ENCODE measurements around the gene YPEL5.

YPEL5 gene

DNA sequence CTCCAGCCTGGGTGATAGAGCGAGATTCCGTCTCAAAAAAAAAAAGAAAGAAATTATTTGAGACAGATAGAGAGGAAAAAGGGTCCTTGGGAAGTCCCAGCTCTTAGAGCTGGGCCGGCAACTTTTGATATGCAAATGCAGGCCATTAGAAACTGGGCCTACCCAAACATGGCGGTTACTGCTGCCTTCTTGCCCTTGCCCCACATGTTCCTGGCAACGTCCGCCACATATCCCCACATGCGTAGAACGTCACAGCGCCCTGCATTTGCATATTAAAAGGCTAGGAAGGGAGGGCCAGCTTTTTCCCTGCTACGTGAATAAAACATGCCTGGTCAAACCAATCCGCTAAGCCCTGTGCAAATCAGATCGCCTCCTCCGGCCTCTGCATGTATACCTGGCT, 43.8 kb downstream of the YPEL5 start:
- no peaks in the 10 kb centered on the region for H3K27me3 ChIP-seq (ENCODE audit: control insufficient read depth, insufficient read depth, low read length)
- no peak overlapping the region for H3K4me3 ChIP-seq (ENCODE audit: low read depth, low read length)
- H3K9ac ChIP-seq (ENCODE audit: low read length), result no peak overlapping the region
- H3K9me3 ChIP-seq (ENCODE audit: control insufficient read depth, insufficient read depth, low read depth, low read length), result no peaks in the 10 kb centered on the region; the same call in 1 of the 2 replicates
- no peaks in the 10 kb centered on the region for H3K36me3 ChIP-seq (ENCODE audit: control insufficient read depth, insufficient read depth, low read length)
- H3K27ac ChIP-seq (ENCODE audit: low read depth, low read length), result no peak overlapping the region
- H3K4me1 ChIP-seq (ENCODE audit: control insufficient read depth, insufficient read depth, low read length), result peaks cover 13% of the 10 kb centered on the region

DNA sequence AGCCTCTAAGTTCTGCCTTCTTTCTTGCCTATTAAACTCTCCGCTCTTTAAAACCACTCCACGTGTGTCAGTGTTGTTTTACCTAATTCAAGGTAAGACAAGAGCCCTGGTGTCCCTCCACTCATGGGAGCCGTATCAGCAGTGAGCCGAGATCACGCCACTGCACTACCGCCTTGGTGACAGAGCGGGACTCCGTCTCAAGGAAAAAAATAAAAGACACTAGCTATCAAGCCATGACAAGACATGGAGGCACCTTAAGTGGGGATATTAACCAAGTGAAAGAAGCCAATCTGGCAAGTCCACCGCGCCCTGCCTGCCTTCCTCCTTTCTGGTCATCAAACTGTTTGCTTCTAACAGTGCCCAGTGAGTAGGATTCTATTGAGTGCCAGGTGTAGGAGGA, 44.3 kb downstream of the YPEL5 start:
- H3K9ac ChIP-seq (ENCODE audit: low read length), result no peak overlapping the region
- no peaks in the 10 kb centered on the region; the same call in 1 of the 2 replicates for H3K9me3 ChIP-seq (ENCODE audit: control insufficient read depth, insufficient read depth, low read depth, low read length)
- peaks cover 13% of the 10 kb centered on the region for H3K4me1 ChIP-seq (ENCODE audit: control insufficient read depth, insufficient read depth, low read length)
- no peaks in the 10 kb centered on the region for H3K27me3 ChIP-seq (ENCODE audit: control insufficient read depth, insufficient read depth, low read length)
- H3K27ac ChIP-seq (ENCODE audit: low read depth, low read length), result no peak overlapping the region
- no peaks in the 10 kb centered on the region for H3K36me3 ChIP-seq (ENCODE audit: control insufficient read depth, insufficient read depth, low read length)
- H3K4me3 ChIP-seq (ENCODE audit: low read depth, low read length), result no peak overlapping the region

DNA sequence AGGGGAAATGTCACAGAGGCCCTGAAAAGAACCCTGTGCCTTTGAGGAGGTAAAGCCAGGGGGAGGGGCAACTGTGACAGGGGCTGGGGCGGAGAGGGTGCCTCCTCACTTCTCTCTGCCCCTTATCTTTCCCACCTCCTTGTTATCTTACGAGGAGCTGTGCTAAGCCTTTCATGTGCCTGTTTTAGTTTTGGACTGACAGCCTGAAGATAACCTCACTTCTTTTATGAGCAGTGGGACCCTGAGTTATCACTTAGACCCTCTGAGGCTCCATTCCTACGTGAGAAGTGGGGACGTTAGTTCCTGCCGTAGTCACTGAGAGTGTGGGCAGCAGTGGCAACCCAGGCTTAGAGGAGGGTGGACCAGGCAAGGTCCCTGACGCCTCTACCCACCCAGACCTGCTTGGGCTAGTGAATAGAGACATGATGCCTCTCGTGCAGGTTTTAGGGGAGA, 45.0 kb downstream of the YPEL5 start:
- Histone ChIP-seq H3K4me3 (ENCODE audit: low read depth, low read length) (no peak overlapping the region), H3K9ac (ENCODE audit: low read length) (peak overlapping the region; percentile 22), H3K27ac (ENCODE audit: low read depth, low read length) (no peak overlapping the region), H3K4me1 (ENCODE audit: control insufficient read depth, insufficient read depth, low read length) (peaks cover 13% of the 10 kb centered on the region), H3K36me3 (ENCODE audit: control insufficient read depth, insufficient read depth, low read length) (no peaks in the 10 kb centered on the region), H3K9me3 (ENCODE audit: control insufficient read depth, insufficient read depth, low read depth, low read length) (no peaks in the 10 kb centered on the region; the same call in 1 of the 2 replicates), H3K27me3 (ENCODE audit: control insufficient read depth, insufficient read depth, low read length) (no peaks in the 10 kb centered on the region)

DNA sequence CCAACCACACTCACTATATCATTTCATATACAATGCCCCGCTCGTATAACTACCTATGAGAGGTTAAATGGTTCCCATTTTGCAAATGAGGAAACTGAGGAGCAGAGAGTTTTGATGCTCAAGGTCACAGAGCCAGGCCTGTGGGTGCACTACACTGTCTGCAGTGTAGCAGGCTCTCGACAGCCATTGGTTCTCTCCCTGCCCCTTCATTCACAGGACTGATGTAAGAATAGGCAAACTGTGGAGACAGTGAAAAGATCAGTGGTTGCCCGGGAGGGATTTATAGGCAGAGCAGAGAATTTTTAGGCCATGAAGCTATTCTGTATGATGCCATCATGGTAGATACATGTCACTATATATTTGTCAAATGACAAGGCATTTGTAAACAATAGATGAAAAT, 45.5 kb downstream of the YPEL5 start:
- H3K27me3 ChIP-seq (ENCODE audit: control insufficient read depth, insufficient read depth, low read length), result no peaks in the 10 kb centered on the region
- no peak overlapping the region for H3K27ac ChIP-seq (ENCODE audit: low read depth, low read length)
- H3K4me3 ChIP-seq (ENCODE audit: low read depth, low read length), result no peak overlapping the region
- H3K36me3 ChIP-seq (ENCODE audit: control insufficient read depth, insufficient read depth, low read length), result no peaks in the 10 kb centered on the region
- no peaks in the 10 kb centered on the region; the same call in 1 of the 2 replicates for H3K9me3 ChIP-seq (ENCODE audit: control insufficient read depth, insufficient read depth, low read depth, low read length)
- H3K4me1 ChIP-seq (ENCODE audit: control insufficient read depth, insufficient read depth, low read length), result peaks cover 13% of the 10 kb centered on the region
- no peak overlapping the region for H3K9ac ChIP-seq (ENCODE audit: low read length)

DNA sequence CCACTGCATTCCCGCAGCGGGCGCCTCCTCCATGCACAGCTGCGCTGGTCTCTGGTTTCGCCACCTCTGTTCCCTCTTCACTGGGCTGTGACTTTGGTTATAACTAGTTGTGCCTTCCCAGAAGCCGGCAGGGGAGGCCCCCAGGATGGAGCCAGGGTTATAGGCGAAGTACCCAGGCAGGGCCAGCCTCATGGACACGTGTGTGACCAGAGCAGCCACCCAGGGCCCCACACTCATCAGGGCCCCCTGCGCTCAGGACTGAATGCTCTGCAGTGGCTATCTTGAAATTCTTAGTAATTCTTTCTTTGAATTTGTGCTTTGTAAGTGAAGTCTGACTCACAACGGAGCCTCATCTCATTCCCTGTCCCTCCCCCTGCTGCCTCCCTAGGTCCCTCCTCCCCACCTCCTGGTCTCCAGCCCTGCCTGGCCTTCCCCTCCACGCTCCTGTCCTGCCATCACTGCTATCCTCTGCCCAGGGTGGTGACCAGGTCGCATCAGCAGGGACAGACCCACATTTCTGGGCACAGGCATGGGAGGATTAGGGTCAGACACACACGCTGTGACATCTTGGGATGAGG, 46.4 kb downstream of the YPEL5 start:
- peaks cover 13% of the 10 kb centered on the region for H3K4me1 ChIP-seq (ENCODE audit: control insufficient read depth, insufficient read depth, low read length)
- H3K27ac ChIP-seq (ENCODE audit: low read depth, low read length), result no peak overlapping the region
- H3K27me3 ChIP-seq (ENCODE audit: control insufficient read depth, insufficient read depth, low read length), result no peaks in the 10 kb centered on the region
- H3K36me3 ChIP-seq (ENCODE audit: control insufficient read depth, insufficient read depth, low read length), result no peaks in the 10 kb centered on the region
- H3K9ac ChIP-seq (ENCODE audit: low read length), result no peak overlapping the region
- H3K4me3 ChIP-seq (ENCODE audit: low read depth, low read length), result no peak overlapping the region
- H3K9me3 ChIP-seq (ENCODE audit: control insufficient read depth, insufficient read depth, low read depth, low read length), result no peaks in the 10 kb centered on the region; the same call in 1 of the 2 replicates

DNA sequence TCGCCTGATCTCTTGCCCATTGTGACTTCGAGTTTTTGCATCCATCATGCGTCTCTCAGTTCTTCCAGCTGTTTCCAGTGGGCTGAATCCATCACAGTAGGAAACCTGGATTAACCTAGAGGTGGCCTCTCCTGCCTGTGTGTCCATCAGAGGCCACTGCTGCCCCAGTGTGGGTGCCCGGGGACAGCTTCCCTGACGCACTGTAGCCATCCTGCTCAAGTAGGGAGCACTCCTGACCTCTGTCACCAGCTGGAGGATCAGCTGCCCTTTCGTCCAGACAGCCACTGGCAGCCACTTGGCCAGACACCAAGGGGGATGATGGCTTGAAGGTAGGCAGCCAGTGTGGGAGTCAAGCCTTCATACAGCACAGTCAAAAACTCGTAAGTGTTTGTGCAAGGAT, 47.6 kb downstream of the YPEL5 start:
- no peaks in the 10 kb centered on the region; the same call in 1 of the 2 replicates for H3K9me3 ChIP-seq (ENCODE audit: control insufficient read depth, insufficient read depth, low read depth, low read length)
- no peaks in the 10 kb centered on the region for H3K36me3 ChIP-seq (ENCODE audit: control insufficient read depth, insufficient read depth, low read length)
- H3K9ac ChIP-seq (ENCODE audit: low read length), result no peak overlapping the region
- H3K27ac ChIP-seq (ENCODE audit: low read depth, low read length), result no peak overlapping the region
- H3K4me3 ChIP-seq (ENCODE audit: low read depth, low read length), result no peak overlapping the region
- no peaks in the 10 kb centered on the region for H3K27me3 ChIP-seq (ENCODE audit: control insufficient read depth, insufficient read depth, low read length)
- H3K4me1 ChIP-seq (ENCODE audit: control insufficient read depth, insufficient read depth, low read length), result peaks cover 13% of the 10 kb centered on the region

DNA sequence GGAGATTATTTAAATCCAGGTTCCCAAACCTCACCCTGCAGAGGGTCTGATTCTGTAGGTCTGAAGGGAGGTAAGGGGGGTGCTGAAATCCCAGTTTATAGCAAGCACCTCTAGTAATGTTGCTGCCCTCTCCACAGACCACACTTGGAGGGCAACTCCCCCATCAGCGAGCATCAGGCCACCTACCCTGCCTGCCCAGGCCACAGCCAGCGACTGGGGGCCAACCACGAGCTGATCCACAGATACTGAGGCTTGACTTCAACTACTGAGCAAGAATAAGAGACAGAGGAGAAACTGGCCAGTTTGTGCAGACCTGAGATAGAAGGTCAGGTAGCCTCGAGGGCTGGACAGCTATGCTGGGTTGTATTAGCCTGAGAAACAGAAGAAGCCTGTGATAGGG, 48.2 kb downstream of the YPEL5 start:
- H3K9ac ChIP-seq (ENCODE audit: low read length), result no peak overlapping the region
- H3K4me3 ChIP-seq (ENCODE audit: low read depth, low read length), result no peak overlapping the region
- no peaks in the 10 kb centered on the region for H3K36me3 ChIP-seq (ENCODE audit: control insufficient read depth, insufficient read depth, low read length)
- H3K27me3 ChIP-seq (ENCODE audit: control insufficient read depth, insufficient read depth, low read length), result no peaks in the 10 kb centered on the region
- H3K4me1 ChIP-seq (ENCODE audit: control insufficient read depth, insufficient read depth, low read length), result peaks cover 13% of the 10 kb centered on the region
- H3K27ac ChIP-seq (ENCODE audit: low read depth, low read length), result no peak overlapping the region
- no peaks in the 10 kb centered on the region for H3K9me3 ChIP-seq (ENCODE audit: control insufficient read depth, insufficient read depth, low read depth, low read length)

DNA sequence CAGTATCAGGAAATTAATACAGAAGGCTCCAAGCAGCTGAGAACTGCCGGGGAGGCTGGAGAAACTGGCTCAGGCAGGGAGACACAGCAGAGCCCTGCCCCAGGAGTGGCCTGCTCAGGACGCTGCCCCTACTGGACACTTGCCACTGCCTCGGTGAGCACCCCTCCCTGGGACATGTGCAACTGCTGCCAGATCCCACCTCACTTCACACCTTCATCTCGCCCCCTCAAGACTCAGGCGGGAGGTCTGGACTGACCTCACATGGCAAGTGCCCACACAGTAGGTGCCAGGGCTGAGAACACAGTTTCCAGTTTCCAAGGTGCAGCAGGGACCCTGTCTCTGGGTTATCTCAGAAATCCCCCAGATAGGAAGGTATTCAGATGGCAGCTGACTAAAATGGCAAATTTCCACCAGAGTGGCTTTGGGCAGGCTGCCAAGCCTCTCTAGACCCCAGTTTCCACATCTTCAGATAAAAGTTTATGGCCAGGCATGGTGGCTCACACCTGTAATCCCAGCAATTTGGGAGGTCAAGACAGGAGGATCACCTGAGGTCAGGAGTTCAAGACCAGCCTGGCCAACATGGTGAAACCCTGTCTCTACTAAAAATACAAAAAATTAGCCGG, 50.9 kb downstream of the YPEL5 start:
- Histone ChIP-seq H3K27me3 (ENCODE audit: control insufficient read depth, insufficient read depth, low read length) (no peaks in the 10 kb centered on the region), H3K4me1 (ENCODE audit: control insufficient read depth, insufficient read depth, low read length) (peaks cover 3% of the 10 kb centered on the region; the same call in 1 of the 2 replicates), H3K4me3 (ENCODE audit: low read depth, low read length) (no peak overlapping the region), H3K36me3 (ENCODE audit: control insufficient read depth, insufficient read depth, low read length) (no peaks in the 10 kb centered on the region), H3K9ac (ENCODE audit: low read length) (no peak overlapping the region), H3K27ac (ENCODE audit: low read depth, low read length) (no peak overlapping the region), H3K9me3 (ENCODE audit: control insufficient read depth, insufficient read depth, low read depth, low read length) (no peaks in the 10 kb centered on the region)

DNA sequence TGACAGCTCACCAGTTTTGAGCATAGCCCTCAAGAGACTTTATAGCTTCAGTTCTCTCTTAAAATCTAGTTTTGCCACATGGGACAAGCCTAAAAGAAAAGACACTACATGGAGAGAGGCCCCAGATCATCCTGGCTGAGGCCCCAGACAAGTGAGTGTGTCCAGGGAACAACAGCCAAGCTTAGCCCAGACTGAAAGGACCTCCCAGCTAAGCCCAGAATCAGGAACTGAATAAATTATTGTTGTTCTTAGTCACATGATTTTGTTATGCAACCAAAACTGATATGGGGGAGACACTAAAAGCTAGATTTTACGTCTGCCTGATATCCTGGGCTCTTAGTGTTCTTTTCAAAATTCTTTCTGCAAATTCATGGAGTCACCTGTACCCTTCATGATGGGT, 55.2 kb downstream of the YPEL5 start:
- H3K36me3 ChIP-seq (ENCODE audit: control insufficient read depth, insufficient read depth, low read length), result no peaks in the 10 kb centered on the region
- no peak overlapping the region for H3K4me3 ChIP-seq (ENCODE audit: low read depth, low read length)
- no peak overlapping the region for H3K9ac ChIP-seq (ENCODE audit: low read length)
- no peaks in the 10 kb centered on the region for H3K4me1 ChIP-seq (ENCODE audit: control insufficient read depth, insufficient read depth, low read length)
- H3K27ac ChIP-seq (ENCODE audit: low read depth, low read length), result no peak overlapping the region
- H3K27me3 ChIP-seq (ENCODE audit: control insufficient read depth, insufficient read depth, low read length), result no peaks in the 10 kb centered on the region
- no peaks in the 10 kb centered on the region for H3K9me3 ChIP-seq (ENCODE audit: control insufficient read depth, insufficient read depth, low read depth, low read length)

DNA sequence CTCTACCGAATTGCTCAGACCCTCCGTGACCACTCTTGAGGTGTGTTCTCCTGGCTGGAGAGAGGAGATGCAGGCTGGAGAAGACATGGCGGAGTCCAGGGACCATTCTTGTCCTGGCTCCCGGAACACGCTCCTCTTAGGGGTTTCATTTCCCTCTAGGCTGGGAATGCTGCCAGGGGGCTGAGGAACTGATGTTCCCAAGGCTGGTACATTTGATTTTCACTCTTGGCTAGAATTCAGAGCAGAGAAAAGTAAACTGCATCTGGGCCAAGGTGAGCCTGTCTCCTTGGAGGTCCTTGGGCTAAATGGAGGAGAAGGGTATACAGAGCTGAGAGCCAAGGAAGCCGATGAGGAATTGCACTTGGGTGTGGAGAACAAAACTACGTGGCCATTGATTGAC, 56.3 kb downstream of the YPEL5 start:
- H3K27me3 ChIP-seq (ENCODE audit: control insufficient read depth, insufficient read depth, low read length), result no peaks in the 10 kb centered on the region
- no peak overlapping the region for H3K4me3 ChIP-seq (ENCODE audit: low read depth, low read length)
- no peak overlapping the region for H3K27ac ChIP-seq (ENCODE audit: low read depth, low read length)
- no peaks in the 10 kb centered on the region for H3K4me1 ChIP-seq (ENCODE audit: control insufficient read depth, insufficient read depth, low read length)
- H3K9me3 ChIP-seq (ENCODE audit: control insufficient read depth, insufficient read depth, low read depth, low read length), result no peaks in the 10 kb centered on the region
- H3K9ac ChIP-seq (ENCODE audit: low read length), result no peak overlapping the region
- H3K36me3 ChIP-seq (ENCODE audit: control insufficient read depth, insufficient read depth, low read length), result no peaks in the 10 kb centered on the region

DNA sequence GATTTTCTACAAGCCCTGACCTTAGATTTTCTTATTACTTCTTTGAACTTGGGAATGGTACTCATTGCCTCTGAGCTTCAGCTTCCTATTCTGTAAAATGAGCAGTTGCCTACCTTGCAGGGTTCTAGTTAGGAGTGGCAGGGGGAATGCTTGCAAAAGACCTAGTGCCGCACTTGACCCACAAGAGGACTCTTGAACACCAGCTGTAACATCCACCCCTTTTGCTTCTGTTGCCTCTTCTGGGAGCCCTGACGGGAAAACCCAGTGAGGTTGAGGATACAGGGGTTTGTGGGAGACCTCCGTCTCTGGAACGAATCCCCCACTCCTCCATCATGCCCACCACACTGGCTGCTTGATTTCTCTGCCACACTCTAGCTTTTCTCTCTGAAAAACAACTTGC, 57.5 kb downstream of the YPEL5 start:
- Histone ChIP-seq H3K9me3 (ENCODE audit: control insufficient read depth, insufficient read depth, low read depth, low read length) (no peaks in the 10 kb centered on the region), H3K4me1 (ENCODE audit: control insufficient read depth, insufficient read depth, low read length) (peaks cover 5% of the 10 kb centered on the region), H3K27ac (ENCODE audit: low read depth, low read length) (no peak overlapping the region), H3K36me3 (ENCODE audit: control insufficient read depth, insufficient read depth, low read length) (no peaks in the 10 kb centered on the region), H3K9ac (ENCODE audit: low read length) (no peak overlapping the region), H3K27me3 (ENCODE audit: control insufficient read depth, insufficient read depth, low read length) (no peaks in the 10 kb centered on the region), H3K4me3 (ENCODE audit: low read depth, low read length) (no peak overlapping the region)

All from HUES6 (cell line).